ENCODE measurements around the gene ITGA3.

GRCh38 chr17:50075446-50076032 lies 19.6 kb downstream of the ITGA3 start:
- TF ChIP-seq BHLHE40 (IDR thresholded peaks at IDR 0.05; ENCODE audit: low read depth, low read length) (no peak), CHD2 (IDR thresholded peaks at IDR 0.05; ENCODE audit: low read length, partially characterized antibody) (no peak), CBX8 (IDR thresholded peaks at IDR 0.05) (no peak), CTCF (IDR thresholded peaks at IDR 0.05) (no peak), MYC (IDR thresholded peaks at IDR 0.05; ENCODE audit: borderline replicate concordance, low read length) (no peak), POLR2A (IDR thresholded peaks at IDR 0.05; ENCODE audit: low read length) (no peak), ELK1 (IDR thresholded peaks at IDR 0.05; ENCODE audit: low read depth, low read length) (no peak), CEBPB (IDR thresholded peaks at IDR 0.05) (no peak)

Data from A549 (cell line).